Right atrium auricular region (tissue), 2 donors: ENCODE measurements around the gene LCN10. TPM values are rescaled to one million over a fixed set of nuclear protein-coding genes. Genes with fewer than 3 reads are reported as not detected.

Experiments
- DNase-seq: peaks from one replicate; pipeline ENCODE4 v3.0.0-alpha.2; 2019; ENCODE audit warnings: low spot score
- H3K27ac ChIP-seq, 2 donors: fragments of 200-600 bp; sonication (generic); 1 replicate in 1 of 2; 2 replicates in 1 of 2; pipeline ENCODE4 v1.5.1; 2016 to 2019
- H3K27me3 ChIP-seq, 2 donors: fragments of 200-600 bp; sonication (generic); one replicate each; pipeline versions ENCODE4 v1.5.1 to v1.6.0; 2017 to 2019
- H3K36me3 ChIP-seq: fragments of 200-600 bp; sonication (generic); one replicate; pipeline ENCODE4 v1.5.1; 2016
- H3K4me1 ChIP-seq, 2 donors: fragments of 200-600 bp; sonication (generic); one replicate each; pipeline versions ENCODE4 v1.5.1 to v1.6.0; 2017 to 2019
- H3K4me3 ChIP-seq, 2 donors: fragments of 200-600 bp; sonication (generic); 1 replicate in 1 of 2; 2 replicates in 1 of 2; pipeline ENCODE4 v1.5.1; 2017 to 2019; ENCODE audit warnings: mild to moderate bottlenecking in 1 of 2, moderate library complexity in 1 of 2
- H3K9me3 ChIP-seq, 2 donors: fragments of 200-600 bp; sonication (generic); one replicate each; pipeline ENCODE4 v1.5.1; 2019
- total RNA-seq, 2 donors: library from RNA; depleted of rRNA; stranded (reverse); fragments of >200 nt; gene quantifications; one replicate each; pipeline ENCODE4 v1.1.0, GENCODE V29; 2016
- TF ChIP-seq, protein P1 (sequence below), 2 donors: fragments of 200-600 bp; sonication (generic); IDR thresholded peaks; one replicate each; pipeline ENCODE4 v1.5.1; 2019; ENCODE audit warnings: antibody characterized with exemption in 2 of 2

Gene LCN10
- total RNA-seq, 2 donors from 2014 or later, result 4.5 to 8.8 TPM

DNA sequence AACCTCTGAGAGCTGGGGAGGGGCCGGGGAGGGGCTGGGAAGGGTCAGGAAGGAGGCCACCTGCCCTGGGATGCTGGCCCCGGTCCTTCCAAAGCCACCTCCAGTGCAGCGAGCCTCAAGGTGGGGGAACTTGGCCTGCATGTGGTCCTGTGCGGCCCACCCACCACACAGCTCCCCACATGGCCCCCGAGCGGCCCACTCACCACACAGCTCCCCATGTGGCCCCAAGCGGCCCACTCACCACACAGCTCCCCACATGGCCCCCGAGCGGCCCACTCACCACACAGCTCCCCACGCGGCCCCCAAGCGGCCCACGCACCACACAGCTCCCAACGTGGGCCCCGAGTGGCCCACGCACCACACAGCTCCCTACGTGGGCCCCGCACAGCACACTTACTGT is 2.0 kb upstream of the LCN10 start:
- H3K36me3 ChIP-seq, result no peaks in the 10 kb centered on the region
- no peaks in the 10 kb centered on the region for H3K27me3 ChIP-seq
- H3K4me3 ChIP-seq, result peak overlapping the region; percentile 26 to 42
- no peak for DNase-seq
- H3K27ac ChIP-seq, result peak overlapping the region in 1 of 2 donors; percentile 59
- H3K9me3 ChIP-seq, result no peaks in the 10 kb centered on the region
- TF ChIP-seq, protein P1, sequence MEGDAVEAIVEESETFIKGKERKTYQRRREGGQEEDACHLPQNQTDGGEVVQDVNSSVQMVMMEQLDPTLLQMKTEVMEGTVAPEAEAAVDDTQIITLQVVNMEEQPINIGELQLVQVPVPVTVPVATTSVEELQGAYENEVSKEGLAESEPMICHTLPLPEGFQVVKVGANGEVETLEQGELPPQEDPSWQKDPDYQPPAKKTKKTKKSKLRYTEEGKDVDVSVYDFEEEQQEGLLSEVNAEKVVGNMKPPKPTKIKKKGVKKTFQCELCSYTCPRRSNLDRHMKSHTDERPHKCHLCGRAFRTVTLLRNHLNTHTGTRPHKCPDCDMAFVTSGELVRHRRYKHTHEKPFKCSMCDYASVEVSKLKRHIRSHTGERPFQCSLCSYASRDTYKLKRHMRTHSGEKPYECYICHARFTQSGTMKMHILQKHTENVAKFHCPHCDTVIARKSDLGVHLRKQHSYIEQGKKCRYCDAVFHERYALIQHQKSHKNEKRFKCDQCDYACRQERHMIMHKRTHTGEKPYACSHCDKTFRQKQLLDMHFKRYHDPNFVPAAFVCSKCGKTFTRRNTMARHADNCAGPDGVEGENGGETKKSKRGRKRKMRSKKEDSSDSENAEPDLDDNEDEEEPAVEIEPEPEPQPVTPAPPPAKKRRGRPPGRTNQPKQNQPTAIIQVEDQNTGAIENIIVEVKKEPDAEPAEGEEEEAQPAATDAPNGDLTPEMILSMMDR (IDR thresholded peaks at IDR 0.05), result no peak
- H3K4me1 ChIP-seq, result peaks cover 0 to 45% of the 10 kb centered on the region in 2 donors

DNA sequence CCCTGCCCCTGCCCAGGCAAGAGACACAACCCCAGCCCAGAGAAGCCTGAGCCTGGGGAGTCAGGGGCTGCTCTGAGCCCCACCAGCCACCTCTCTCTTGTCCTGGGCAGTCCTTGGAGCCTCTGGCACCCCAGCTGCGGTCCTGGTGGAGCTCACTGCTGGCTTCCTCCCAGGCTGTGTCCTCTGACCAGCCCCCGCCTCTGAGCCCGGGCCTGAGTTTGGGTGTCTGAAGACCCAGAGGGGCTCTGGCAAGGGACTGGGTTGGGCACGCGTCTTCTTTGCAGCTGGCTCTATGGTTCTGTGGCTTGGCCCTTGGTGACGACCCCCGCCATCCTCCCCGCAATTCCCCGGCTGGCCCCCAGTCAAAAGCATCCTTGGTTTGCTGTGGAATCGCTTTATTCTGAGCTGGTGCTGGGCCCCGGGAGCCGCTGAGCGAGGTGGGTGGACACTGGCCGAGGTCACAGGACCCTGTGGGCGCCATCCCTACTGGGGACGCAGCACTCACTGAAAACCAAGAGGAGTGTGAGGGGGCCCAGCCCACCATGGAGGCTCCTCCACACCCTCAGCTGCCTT is 985 bp upstream of the LCN10 start:
- Histone ChIP-seq H3K27me3 (no peaks in the 10 kb centered on the region), H3K4me3 (peak overlapping the region; percentile 26 to 42)
- DNase-seq, result no peak

DNA sequence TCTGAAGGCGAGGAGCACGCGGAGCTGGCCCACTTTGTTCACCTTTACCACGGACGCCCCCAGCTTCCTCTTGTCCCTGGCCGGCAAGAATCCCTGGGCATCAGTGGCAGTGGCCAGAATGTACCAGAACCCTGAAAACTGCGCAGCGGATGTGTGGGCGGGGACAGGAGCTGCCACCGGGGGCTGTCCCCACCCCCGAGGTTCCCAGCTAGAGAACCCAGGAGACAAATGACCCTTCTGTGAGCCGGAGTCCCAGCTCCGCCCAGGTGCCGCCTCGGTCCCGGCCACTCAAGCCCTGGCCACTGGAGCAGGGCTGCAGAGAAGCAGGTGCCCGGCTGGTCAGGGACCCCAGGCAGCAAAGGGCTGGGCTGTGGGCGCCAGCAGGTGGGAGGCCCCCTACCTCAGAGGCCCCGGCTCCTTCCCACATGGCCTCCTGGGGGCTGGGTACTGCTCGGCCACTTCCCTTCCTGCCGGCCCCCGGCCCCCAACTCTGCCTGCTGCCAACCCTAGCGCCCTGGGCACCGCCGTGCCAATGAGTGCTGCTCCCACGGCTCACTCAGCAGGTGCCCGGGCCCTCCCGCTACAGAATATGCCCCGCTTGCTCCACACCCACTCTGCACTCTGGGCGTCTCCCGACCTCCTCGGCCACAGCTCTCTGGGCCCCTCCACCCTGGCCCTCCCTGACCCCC is 713 bp downstream of the LCN10 start:
- TF ChIP-seq, protein P1 (IDR thresholded peaks at IDR 0.05), result no peak
- DNase-seq, result no peak
- no peaks in the 10 kb centered on the region for H3K27me3 ChIP-seq
- H3K4me3 ChIP-seq, result peak overlapping the region; percentile 12 to 42
- peak overlapping the region in 1 of 2 donors; percentile 48 for H3K27ac ChIP-seq
- no peaks in the 10 kb centered on the region for H3K9me3 ChIP-seq
- peaks cover 0 to 26% of the 10 kb centered on the region in 2 donors for H3K4me1 ChIP-seq
- no peaks in the 10 kb centered on the region for H3K36me3 ChIP-seq

More for the DNA sequence above, 985 bp upstream of the LCN10 start:
- H3K36me3 ChIP-seq, result no peaks in the 10 kb centered on the region
- peaks cover 0 to 35% of the 10 kb centered on the region in 2 donors for H3K4me1 ChIP-seq
- no peaks in the 10 kb centered on the region for H3K9me3 ChIP-seq
- TF ChIP-seq, protein P1 (IDR thresholded peaks at IDR 0.05), result no peak
- H3K27ac ChIP-seq, result no peak overlapping the region

DNA sequence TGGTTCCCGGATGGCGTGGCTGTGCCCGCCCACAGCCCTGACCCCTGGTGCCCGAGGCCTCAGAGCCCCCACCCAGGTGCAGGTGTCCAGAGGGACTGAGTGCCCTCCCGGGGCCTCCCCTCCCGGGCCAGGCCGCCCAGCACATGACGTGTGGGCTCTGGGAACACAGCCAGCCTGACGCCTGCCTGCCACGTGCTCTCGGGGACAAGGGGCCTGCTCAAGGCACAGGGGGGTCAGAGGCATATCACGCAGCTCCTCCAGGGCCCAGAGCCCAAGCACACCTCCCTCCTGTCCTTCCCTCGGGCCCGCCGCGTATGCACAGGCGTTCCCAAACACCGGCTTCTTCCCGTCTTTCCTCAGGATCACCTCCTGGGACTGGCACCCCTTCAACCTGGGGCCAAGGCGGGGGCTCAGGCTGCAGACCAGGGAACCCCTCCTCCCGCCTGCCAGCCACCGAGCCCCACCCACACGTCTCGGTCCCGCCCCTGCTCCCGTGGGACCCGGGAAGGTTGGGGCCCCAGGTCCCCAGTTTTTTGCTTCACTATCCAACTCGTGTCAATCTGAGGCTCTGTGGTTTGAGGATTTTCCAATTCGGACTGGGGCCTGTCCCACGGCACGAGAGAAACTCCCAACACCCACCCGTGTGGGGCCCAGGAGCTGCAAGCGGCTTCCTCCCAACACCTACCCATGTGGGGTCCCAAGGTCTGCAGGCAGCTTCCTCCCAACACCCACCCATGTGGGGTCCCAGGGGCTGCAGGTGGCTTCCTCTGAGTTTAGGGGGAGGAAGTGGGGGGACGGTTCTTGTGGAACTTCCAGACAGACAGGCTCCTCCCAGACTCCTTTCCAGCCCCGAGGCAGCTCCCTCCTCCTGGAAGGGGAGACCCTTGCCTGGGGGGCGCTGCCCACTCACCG is 1.5 kb downstream of the LCN10 start:
- Histone ChIP-seq H3K27ac (peak overlapping the region in 1 of 2 donors; percentile 48), H3K36me3 (no peaks in the 10 kb centered on the region), H3K4me1 (peaks cover 0 to 26% of the 10 kb centered on the region in 2 donors), H3K9me3 (no peaks in the 10 kb centered on the region), H3K27me3 (no peaks in the 10 kb centered on the region), H3K4me3 (peak overlapping the region in 1 of 2 donors; percentile 42)
- TF ChIP-seq, protein P1 (IDR thresholded peaks at IDR 0.05), result no peak
- no peak for DNase-seq

DNA sequence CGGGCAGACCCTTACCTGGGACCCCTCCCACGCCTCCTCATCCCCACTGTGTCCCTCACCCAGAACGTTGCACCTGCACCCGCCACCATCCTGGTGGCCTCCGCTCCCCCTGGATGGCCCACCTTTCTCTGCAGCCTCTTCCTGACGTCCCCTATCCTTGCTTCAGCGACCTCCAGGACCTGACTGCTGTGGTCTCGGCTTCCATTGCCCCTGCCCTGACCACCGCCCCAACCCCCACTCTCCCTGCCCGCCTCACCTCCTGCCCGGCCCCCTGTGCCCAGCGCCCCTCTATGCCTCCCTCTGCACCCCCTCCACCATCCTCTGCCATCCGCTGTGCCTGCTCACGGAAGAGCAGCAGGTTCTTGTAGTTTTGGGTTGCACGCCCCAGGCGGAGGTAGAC is 2.2 kb downstream of the LCN10 start:
- Histone ChIP-seq H3K4me1 (peaks cover 0 to 26% of the 10 kb centered on the region in 2 donors), H3K27ac (no peak overlapping the region), H3K36me3 (no peaks in the 10 kb centered on the region), H3K4me3 (no peak overlapping the region), H3K9me3 (no peaks in the 10 kb centered on the region), H3K27me3 (no peaks in the 10 kb centered on the region)
- TF ChIP-seq, protein P1 (IDR thresholded peaks at IDR 0.05), result no peak
- no peak for DNase-seq
